WERI-Rb-1 (cell line): Measurements from ENCODE around the gene GEMIN5.
A peak's percentile ranks its signal among the peaks of the same experiment; 100 is the strongest.
"Not testable (repeated sequence)": the region's sequence is repeated elsewhere in the genome, so short reads cannot be mapped to it uniquely, and the experiment has no call there.

Experiments
- DNase-seq: peaks from one replicate; pipeline ENCODE4 v3.0.0-alpha.2; 2020
- H3K27ac ChIP-seq: fragments of 250-450 bp; sonication (Bioruptor Pico); 2 replicates; pipeline ENCODE4 v1.5.1; 2020; ENCODE audit warnings: mild to moderate bottlenecking, moderate library complexity
- H3K27me3 ChIP-seq: fragments of 250-450 bp; sonication (Bioruptor Pico); 2 replicates; pipeline ENCODE4 v1.5.1; 2021; ENCODE audit warnings: mild to moderate bottlenecking, low read depth, moderate library complexity; ENCODE audit not compliant: insufficient read depth, severe bottlenecking
- H3K36me3 ChIP-seq: fragments of 250-450 bp; sonication (Bioruptor Pico); 2 replicates; pipeline ENCODE4 v1.5.1; 2020; ENCODE audit warnings: mild to moderate bottlenecking, moderate library complexity
- H3K4me3 ChIP-seq: 2 replicates; pipeline ENCODE4 v1.5.1; 2011; ENCODE audit warnings: low read depth, mild to moderate bottlenecking, control low read depth, low read length
- H3K9me3 ChIP-seq: fragments of 250-450 bp; sonication (Bioruptor Pico); 2 replicates; pipeline ENCODE4 v1.5.1; 2021; ENCODE audit warnings: mild to moderate bottlenecking, moderate library complexity; ENCODE audit not compliant: severe bottlenecking
- CTCF ChIP-seq: IDR thresholded peaks from 2 replicates; pipeline ENCODE4 v1.5.1; 2011; ENCODE audit warnings: low read depth, mild to moderate bottlenecking, control low read depth, inconsistent platforms, low read length

The GEMIN5 gene

GRCh38 chr5:154940375-154940771, 2.4 kb upstream of the GEMIN5 start:
- H3K4me3 ChIP-seq = peak overlapping the region; percentile 97
- H3K9me3 ChIP-seq = no peaks in the 10 kb centered on the region
- no peak for TF ChIP-seq CTCF
- DNase-seq = no peak
- H3K36me3 ChIP-seq = peaks cover 4% of the 10 kb centered on the region
- H3K27me3 ChIP-seq = no peaks in the 10 kb centered on the region
- H3K27ac ChIP-seq = peak overlapping the region; percentile 85

GRCh38 chr5:154939387-154939786, 1.4 kb upstream of the GEMIN5 start:
- H3K9me3 ChIP-seq, DNase-seq, H3K27me3 ChIP-seq, H3K4me3 ChIP-seq, H3K27ac ChIP-seq: not testable (repeated sequence)
- H3K36me3 ChIP-seq = peaks cover 14% of the 10 kb centered on the region

GRCh38 chr5:154937186-154937717, 759 bp downstream of the GEMIN5 start:
- DNase-seq = no peak
- TF ChIP-seq CTCF = no peak
- Histone ChIP-seq H3K27me3 (no peaks in the 10 kb centered on the region), H3K4me3 (peak overlapping the region; percentile 68), H3K36me3 (peaks cover 17% of the 10 kb centered on the region), H3K9me3 (no peaks in the 10 kb centered on the region), H3K27ac (peak overlapping the region; percentile 6; the same call in 1 of the 2 replicates)

GRCh38 chr5:154934881-154935280, 3.1 kb downstream of the GEMIN5 start:
- H3K27ac ChIP-seq = no peak overlapping the region
- no peak for TF ChIP-seq CTCF
- H3K36me3 ChIP-seq = peaks cover 35% of the 10 kb centered on the region
- H3K4me3 ChIP-seq = no peak overlapping the region
- no peaks in the 10 kb centered on the region for H3K9me3 ChIP-seq
- DNase-seq = no peak
- H3K27me3 ChIP-seq = no peaks in the 10 kb centered on the region

- TF ChIP-seq CTCF = no peak
- Histone ChIP-seq H3K36me3 (peaks cover 35% of the 10 kb centered on the region), H3K9me3 (no peaks in the 10 kb centered on the region), H3K4me3 (no peak overlapping the region), H3K27ac (no peak overlapping the region), H3K27me3 (no peaks in the 10 kb centered on the region)
- DNase-seq = no peak
Measured at GRCh38 chr5:154933537-154933936, 4.5 kb downstream of the GEMIN5 start.

GRCh38 chr5:154923441-154924430, 14.3 kb downstream of the GEMIN5 start:
- no peak overlapping the region for H3K4me3 ChIP-seq
- no peak overlapping the region for H3K27ac ChIP-seq
- H3K27me3 ChIP-seq = no peaks in the 10 kb centered on the region
- no peak for DNase-seq
- peaks cover 53% of the 10 kb centered on the region for H3K36me3 ChIP-seq
- H3K9me3 ChIP-seq = no peaks in the 10 kb centered on the region
- TF ChIP-seq CTCF = no peak
